ENCODE results near the gene MEI1.

Gene MEI1

DNA sequence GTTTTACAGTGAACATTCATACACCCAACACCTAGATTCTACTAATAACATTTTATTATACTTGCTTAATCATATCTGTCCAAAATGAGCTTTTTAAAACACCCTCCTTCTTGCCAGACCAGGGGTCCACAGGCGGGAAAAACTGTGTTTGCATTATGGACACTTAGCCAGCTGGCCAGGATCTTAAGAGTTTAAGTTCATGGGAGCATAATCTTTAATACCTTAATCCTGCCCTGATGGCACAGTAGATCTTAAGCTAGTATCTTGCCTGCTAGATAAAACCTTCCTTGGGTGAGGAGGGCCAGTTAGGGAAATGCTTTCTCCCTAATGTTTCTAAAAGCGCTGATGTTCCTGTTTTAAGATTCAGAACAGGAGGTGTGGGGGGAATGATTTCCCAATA lies 88.0 kb downstream of the MEI1 start:
- DNase-seq: no peak

GRCh38 chr22:41793871-41794270 lies 94.6 kb downstream of the MEI1 start:
- DNase-seq: no peak

- no peak for DNase-seq
These were observed 99.4 kb downstream of the MEI1 start for GRCh38 chr22:41798736-41799135.

DNA sequence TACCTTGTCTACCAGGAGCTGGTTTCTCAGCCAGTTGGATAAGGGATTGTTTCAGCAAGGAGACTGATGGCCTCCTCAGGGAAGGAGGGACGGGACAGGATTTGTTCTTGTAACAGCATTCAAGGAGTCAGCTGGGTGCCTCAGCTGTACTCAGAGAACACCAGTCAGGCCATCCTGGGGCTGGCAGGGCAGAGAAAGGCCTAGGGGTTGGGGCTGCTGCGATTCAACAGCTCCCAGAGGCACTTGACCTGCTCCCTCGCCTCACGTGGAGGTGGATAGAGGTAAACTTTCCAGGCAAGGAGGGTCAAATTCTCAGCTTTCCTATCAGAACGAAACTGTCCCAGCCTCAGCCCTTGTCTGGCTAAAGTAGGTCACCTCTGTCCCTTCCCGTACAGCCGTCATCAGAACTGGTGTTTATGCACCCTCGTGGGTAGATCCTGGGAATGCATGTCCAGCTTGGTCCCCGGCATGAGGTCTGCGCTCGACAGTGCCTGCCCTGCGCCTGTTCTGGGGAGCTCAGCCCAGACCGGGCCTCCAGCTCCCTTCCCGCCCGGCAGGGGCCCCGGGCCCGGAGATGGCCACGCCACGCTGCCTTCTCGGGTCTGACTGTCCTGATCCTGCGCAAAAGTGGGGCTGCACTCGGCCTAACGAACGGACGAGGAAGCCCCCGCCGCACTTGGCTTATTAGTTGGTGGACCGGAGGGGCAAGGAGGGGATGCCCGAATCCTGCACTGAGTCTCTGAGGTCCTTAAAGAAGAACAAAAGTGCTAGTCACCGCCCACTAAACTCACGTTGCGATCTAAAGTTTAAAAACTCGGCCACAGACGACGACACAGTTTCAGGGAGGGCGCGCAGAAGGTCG lies 100.4 kb downstream of the MEI1 start:
- peak; percentile 33 for DNase-seq

- DNase-seq: peak; percentile 93
These were observed 101.2 kb downstream of the MEI1 start, which contains the start of gene CCDC134 for GRCh38 chr22:41800348-41801146. TSS of gene CCDC134 (plus strand) at chr22:41800679. CDS start at chr22:41808891, 8,212 bp downstream.

- no peak for DNase-seq
These were observed 102.0 kb downstream of the MEI1 start for GRCh38 chr22:41801147-41801819.

- no peak for DNase-seq
These were observed 102.6 kb downstream of the MEI1 start for GRCh38 chr22:41801886-41802285.

DNA sequence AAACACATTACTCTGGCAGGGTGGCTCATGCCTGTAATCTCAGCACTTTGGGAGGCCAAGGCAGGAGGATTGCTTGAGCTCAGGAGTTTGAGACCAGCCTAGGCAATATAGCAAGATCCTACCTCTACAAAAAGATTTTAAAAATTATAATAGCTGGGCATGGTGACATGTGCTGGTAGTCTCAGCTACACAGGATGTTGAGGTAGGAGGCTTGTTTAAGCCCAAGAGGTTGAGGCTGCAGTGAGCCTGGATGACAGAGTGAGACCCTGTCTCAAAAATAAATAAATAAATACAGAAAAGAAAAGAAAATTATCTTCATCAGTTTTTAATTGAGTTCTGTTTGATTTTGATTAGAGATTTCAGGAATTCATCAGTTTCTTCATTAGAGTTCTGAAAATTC lies 106.3 kb downstream of the MEI1 start:
- no peak for DNase-seq

DNA sequence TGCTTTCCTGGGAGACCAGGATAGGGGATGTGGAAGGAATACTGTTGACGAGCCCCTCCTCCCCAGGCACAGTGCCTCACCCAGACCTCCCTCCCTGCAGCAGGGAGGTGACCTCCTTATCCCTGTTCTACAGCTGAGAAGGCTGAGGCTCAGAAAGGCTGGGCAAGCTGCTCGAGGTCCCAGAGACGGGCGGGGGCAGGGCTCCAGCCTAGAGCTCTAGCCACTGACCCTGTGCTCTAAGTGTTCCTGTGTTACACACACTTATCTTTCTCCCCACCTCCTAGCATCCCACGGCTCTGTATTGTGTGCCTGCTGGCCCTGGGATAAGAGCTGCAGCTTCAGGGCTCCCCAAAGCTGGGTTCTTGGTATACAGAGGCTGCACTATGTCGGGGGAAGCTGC lies 109.1 kb downstream of the MEI1 start:
- DNase-seq: no peak

GRCh38 chr22:41810022-41810421 lies 110.7 kb downstream of the MEI1 start:
- DNase-seq: no peak

- DNase-seq: no peak
These were observed 113.7 kb downstream of the MEI1 start for GRCh38 chr22:41812805-41813545.

- no peak for DNase-seq
These were observed 114.6 kb downstream of the MEI1 start for GRCh38 chr22:41813726-41814410.

DNA sequence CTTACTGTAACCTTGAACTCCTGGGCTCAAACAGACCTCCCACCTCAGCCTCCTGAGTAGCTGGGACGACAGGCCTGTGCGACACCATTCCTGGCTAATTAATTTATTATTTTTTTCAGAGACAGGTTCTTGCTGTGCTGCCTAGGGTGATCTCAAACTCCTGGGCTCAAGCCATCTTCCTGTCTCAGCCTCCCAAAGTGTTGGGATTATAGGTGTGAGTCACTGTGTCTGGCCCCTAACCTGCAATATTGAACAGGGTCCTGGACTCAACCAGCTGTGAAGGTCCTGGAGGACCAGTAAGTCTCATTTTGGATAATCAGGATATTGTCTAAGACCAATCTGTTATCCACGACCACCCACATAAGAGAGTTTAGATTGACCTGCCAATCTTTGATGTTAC lies 116.4 kb downstream of the MEI1 start:
- DNase-seq: no peak

GRCh38 chr22:41816241-41816640 lies 116.9 kb downstream of the MEI1 start:
- no peak for DNase-seq

- DNase-seq: no peak
These were observed 117.6 kb downstream of the MEI1 start for GRCh38 chr22:41816871-41817270.

GRCh38 chr22:41818011-41818410 lies 118.7 kb downstream of the MEI1 start:
- DNase-seq: no peak

DNA sequence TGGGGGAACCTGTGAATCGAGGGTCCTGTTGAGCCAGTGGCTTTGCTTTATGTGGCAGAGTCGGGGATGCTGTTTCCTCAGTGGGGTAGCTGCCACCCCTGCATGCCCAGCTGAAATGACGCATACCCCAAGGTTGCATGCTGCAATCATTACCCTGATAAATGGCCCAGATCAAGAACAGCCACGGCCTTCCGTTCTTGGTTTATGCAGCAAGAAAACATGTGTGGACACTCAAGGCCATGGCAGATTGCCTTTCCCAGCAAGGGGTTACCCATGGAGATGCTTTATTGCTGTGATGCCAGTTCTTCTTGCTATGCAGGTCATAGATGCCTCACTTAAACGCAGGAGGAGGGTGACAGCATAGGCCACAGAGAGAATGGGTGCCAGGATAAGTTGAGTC lies 119.3 kb downstream of the MEI1 start:
- no peak for DNase-seq

DNA sequence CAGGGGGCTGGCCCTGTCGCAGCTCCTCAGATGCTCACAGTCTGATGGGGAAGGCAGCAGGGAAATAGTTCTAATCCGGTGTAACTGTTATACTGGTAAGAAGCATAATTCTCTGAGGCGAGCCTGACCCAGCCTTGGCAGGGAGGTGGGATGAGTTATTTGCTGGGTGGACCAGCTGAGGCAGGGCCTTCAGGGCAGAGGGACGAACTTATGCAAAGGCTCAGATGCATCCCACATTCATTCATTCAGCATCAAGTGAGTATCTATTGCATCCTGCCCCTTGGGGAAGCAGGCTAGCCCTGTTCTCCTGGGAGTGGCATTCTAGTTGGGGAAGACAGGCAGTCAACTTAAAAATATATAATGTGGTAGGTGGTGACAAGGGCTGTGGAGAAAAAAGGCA lies 120.0 kb downstream of the MEI1 start:
- DNase-seq: no peak

DNA sequence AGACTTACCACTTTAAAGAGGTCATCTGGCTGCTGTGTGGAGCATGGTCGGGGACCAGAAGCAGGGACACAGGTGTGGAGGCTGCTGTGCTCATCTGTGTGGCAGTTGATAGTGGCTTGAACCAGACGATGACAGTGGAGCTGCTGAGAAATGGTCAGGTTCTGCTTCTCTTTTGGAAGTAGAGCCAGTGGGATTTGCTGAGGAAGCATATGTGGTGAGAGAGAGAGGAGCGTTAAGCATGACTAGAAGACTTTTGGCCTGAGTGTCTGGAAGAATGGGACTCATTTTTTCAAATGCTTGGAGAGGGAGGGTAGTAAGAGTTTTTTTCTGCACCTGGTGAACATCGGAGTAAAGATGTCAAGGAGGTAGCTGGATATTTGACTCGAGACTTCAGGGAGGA lies 121.1 kb downstream of the MEI1 start:
- DNase-seq: no peak

DNA sequence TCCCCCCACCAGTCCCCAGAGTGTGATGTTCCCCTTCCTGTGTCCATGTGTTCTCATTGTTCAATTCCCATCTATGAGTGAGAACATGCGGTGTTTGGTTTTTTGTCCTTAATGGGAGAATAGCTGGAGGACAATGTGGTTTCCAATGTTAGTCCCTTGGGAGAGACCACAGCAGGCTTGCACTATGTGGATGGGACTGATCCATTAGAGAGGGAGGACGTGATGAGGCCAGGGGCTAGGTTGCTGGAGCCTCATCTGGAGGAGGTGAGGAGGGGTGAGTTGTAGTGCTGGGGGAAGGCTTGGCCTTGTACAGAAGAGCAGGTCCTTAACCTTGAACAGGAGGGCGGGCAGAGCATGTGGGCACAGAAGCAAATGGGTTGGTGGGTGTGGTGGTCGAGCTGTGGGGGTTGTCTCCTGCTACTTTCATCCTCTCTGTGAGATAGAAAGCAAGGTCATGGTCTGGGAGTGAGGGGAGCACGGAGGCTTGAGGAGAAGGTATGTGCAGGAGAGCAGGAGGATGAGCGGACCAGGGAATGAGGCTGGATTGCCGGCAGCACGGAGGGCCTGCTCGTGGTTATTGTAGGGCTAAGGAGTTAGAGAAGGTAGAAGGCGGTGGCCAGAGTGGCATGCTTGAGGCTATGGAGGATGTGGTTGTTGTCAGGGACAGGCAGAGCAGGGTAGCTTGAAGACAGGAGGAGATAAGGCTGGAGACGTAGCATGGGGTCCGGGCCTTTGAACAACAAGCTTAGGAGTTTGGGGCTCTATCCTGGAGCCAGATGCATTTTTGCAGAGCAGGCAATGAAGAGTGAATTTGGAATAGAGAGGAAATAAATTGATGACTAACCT lies 122.4 kb downstream of the MEI1 start:
- DNase-seq: no peak
